Measurements from ENCODE around the gene SMIM28. TPM values are rescaled to one million over a fixed set of nuclear protein-coding genes. Genes with fewer than 3 reads are reported as not detected.
A peak's percentile ranks its signal among the peaks of the same experiment; 100 is the strongest.

Gene SMIM28
- total and polyA plus RNA-seq, 9 of the 15 experiments (the other 6 are each of a cell fraction or from before 2014, with no cell fraction given): not detected

- TF ChIP-seq E2F8 (IDR thresholded peaks at IDR 0.05; ENCODE audit: low read depth, partially characterized antibody) (no peak), EHMT2 (IDR thresholded peaks at IDR 0.05) (peak; percentile 54; the same call in 1 of the 2 replicates), ZNF212 (CRISPR knock-in tag; IDR thresholded peaks at IDR 0.05) (0 out of 2 replicates have a peak, but pooled peaks have one; percentile 47), ZNF197 (CRISPR knock-in tag; IDR thresholded peaks at IDR 0.05; ENCODE audit: low read depth) (peak; percentile 80), TAL1 (IDR thresholded peaks at IDR 0.05) (no peak), ZFX (CRISPR knock-in tag; IDR thresholded peaks at IDR 0.05) (peak; percentile 69), YY1 (IDR thresholded peaks at IDR 0.05; ENCODE audit: borderline replicate concordance in 1 of 3, control insufficient read depth in 1 of 3, extremely low read depth in 1 of 3, insufficient read depth in 3 of 3, insufficient read length in 1 of 3, insufficient replicate concordance in 2 of 3, low read depth in 1 of 3, low read length in 2 of 3) (peak in 1 of 3 experiments; percentile 6)
Measured at GRCh38 chr6:138403324-138403800, 25.7 kb downstream of the SMIM28 start (continued).
